Measurements from ENCODE around the gene NTNG1. TPM values are rescaled to one million over a fixed set of nuclear protein-coding genes. Genes with fewer than 3 reads are reported as not detected.

The NTNG1 gene
- total and polyA plus RNA-seq, 2 of the 4 experiments (the other 2 are of a cell fraction): 1.2 to 2.3 TPM

DNA sequence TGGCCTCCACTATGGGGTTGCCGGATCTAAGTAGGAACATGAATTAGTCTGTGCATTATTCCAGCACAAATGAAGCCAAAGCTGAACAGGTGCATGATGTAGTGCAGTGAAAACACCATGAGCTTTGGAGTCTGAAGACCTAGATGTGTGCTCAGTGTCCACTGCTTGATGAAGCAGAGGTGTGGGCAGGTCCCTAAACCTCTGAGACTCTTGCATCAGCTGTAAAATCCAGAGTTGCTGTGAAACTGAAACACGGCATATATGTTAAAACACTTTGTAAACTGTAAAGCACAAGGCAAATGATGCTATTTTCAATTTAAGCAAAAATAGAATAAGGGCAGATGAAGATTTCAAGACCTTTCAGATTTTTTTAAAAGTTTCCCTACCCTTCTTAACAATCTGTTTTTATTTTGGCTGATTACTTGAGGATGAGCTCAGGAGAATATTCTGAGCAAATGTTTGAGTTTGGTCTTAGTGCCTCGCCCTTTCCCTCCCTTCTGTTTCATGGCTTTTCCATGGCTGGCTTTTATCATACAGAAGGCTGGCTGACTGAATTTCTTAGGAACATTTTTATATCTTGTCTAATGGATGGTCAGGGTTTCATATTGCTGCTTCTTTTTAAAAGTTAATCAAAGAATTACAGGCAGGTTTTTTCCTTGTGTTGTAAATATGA lies 221.8 kb downstream of the NTNG1 start:
- H3K9ac ChIP-seq (ENCODE audit: low read depth, low read length): no peak overlapping the region
- H4K20me1 ChIP-seq (ENCODE audit: insufficient read depth, low read length): no peaks in the 10 kb centered on the region
- no peak overlapping the region for H3K18ac ChIP-seq (ENCODE audit: low read depth, low read length)
- H2AFZ ChIP-seq (replicated peaks; ENCODE audit: low read length, poor library complexity): no peak overlapping the region
- H3K56ac ChIP-seq (ENCODE audit: extremely low read depth, insufficient read depth, low read length): no peak overlapping the region
- DNase-seq (no peak), ATAC-seq (ENCODE audit: low read depth) (no peak)
- no peak overlapping the region for H3K14ac ChIP-seq (replicated peaks; ENCODE audit: low read depth, low read length)
- H3K4me1 ChIP-seq (ENCODE audit: control insufficient read depth, insufficient read depth, low read length): no peaks in the 10 kb centered on the region
- H3K27ac ChIP-seq (ENCODE audit: insufficient read depth, low read length): no peak overlapping the region
- H3K79me1 ChIP-seq (ENCODE audit: low read depth in 1 of 2, low read length in 2 of 2): no peaks in the 10 kb centered on the region
- no peak overlapping the region for H3K23ac ChIP-seq (ENCODE audit: low read depth, low read length)
- WGBS, 2 experiments (ENCODE audit: extremely low coverage in 2 of 2, insufficient read length in 1 of 2): 86% methylated on average over 1 of the region's 3 CpGs; no CpG with 5 or more reads in 1 of the 2 experiments
- no peak overlapping the region for H3K4me3 ChIP-seq (ENCODE audit: insufficient read depth, low read depth, low read length)
- no peak overlapping the region for H2AK9ac ChIP-seq (replicated peaks; ENCODE audit: low read depth, low read length, poor library complexity)
- H3K27me3 ChIP-seq (ENCODE audit: control insufficient read depth, insufficient read depth, low read length): no peaks in the 10 kb centered on the region
- BruUV-seq (replicated peaks): no TSS peak
- dilution Hi-C loops (cut with HindIII; ENCODE audit: low sequenced_read_pairs, unreplicated experiment): no loop called here
- H3K36me3 ChIP-seq (ENCODE audit: control insufficient read depth, insufficient read depth, low read length): no peaks in the 10 kb centered on the region
- H2BK5ac ChIP-seq (ENCODE audit: low read depth, low read length, poor library complexity, severe bottlenecking): no peak overlapping the region
- H4K91ac ChIP-seq (ENCODE audit: insufficient read depth, low read depth, low read length): no peak overlapping the region
- no peak overlapping the region for H2BK120ac ChIP-seq (ENCODE audit: low read depth, low read length)
- no peak overlapping the region for H4K5ac ChIP-seq (ENCODE audit: low read depth, low read length)
- ChIA-PET POLR2A (ENCODE audit: unreplicated experiment) (no interaction called here), CTCF (interaction anchor here (0.6 kb wide), 1 partner anchor 23 kb away, joined by 4 read pairs; no protein-coding TSS in a partner anchor)
- no peak overlapping the region for H2BK15ac ChIP-seq (ENCODE audit: low read depth, low read length)
- H2AK5ac ChIP-seq (ENCODE audit: low read depth, low read length): no peak overlapping the region
- no peaks in the 10 kb centered on the region for H3K9me3 ChIP-seq (ENCODE audit: control insufficient read depth, insufficient read depth, low read length)
- H4K8ac ChIP-seq (ENCODE audit: low read depth in 2 of 2, low read length in 2 of 2): no peak overlapping the region
- H2BK20ac ChIP-seq (ENCODE audit: low read depth, low read length): no peak overlapping the region
- no peak for TF ChIP-seq SMC3 (IDR thresholded peaks at IDR 0.05; ENCODE audit: low read depth, low read length)
- TF ChIP-seq BHLHE40 (IDR thresholded peaks at IDR 0.05; ENCODE audit: low read depth, low read length): no peak
- no peak for TF ChIP-seq MXI1 (IDR thresholded peaks at IDR 0.05; ENCODE audit: borderline replicate concordance, low read depth, low read length)
- no peak for TF ChIP-seq NFE2L2 (IDR thresholded peaks at IDR 0.05; ENCODE audit: low read depth, low read length)
- TF ChIP-seq MAFK (IDR thresholded peaks at IDR 0.05; ENCODE audit: low read depth, low read length): no peak
- TF ChIP-seq MAZ (IDR thresholded peaks at IDR 0.05; ENCODE audit: borderline replicate concordance, low read depth, low read length): no peak
- TF ChIP-seq FOS (IDR thresholded peaks at IDR 0.05; ENCODE audit: low read depth, low read length): no peak
- TF ChIP-seq RFX5 (IDR thresholded peaks at IDR 0.05; ENCODE audit: low read depth, low read length): no peak
- TF ChIP-seq RCOR1 (IDR thresholded peaks at IDR 0.05; ENCODE audit: insufficient replicate concordance, low read length): no peak
- no peak for TF ChIP-seq CHD1 (IDR thresholded peaks at IDR 0.05; ENCODE audit: low read depth, low read length)
- no peak for TF ChIP-seq CEBPB (IDR thresholded peaks at IDR 0.05; ENCODE audit: low read depth, low read length)
- H3K9me1 ChIP-seq (ENCODE audit: insufficient read depth, low read length): no peaks in the 10 kb centered on the region
- in situ Hi-C loops (cut with MboI; ENCODE audit: low sequenced_read_pairs): no loop called here
- no peak overlapping the region for H3K4ac ChIP-seq (ENCODE audit: low read depth, low read length)
- intact Hi-C loops (cut with micrococcal nuclease): no loop called here
- H3K4me2 ChIP-seq (ENCODE audit: low read depth, low read length): no peak overlapping the region

Data from IMR-90 (cell line).